HG03175 (cell line): ENCODE results near the gene TIMM50.
"Not testable (repeated sequence)": the region's sequence is repeated elsewhere in the genome, so short reads cannot be mapped to it uniquely, and the experiment has no call there.

ENCODE experiments used
- ATAC-seq: cut with Tn5 transposase; IDR thresholded peaks from one replicate; pipeline ENCODE4 v1.9.1; 2021; ENCODE audit warnings: mild to moderate bottlenecking, moderate library complexity; ENCODE audit not compliant: unreplicated experiment

TIMM50 gene

GRCh38 chr19:39480337-39481228 lies at the start of gene TIMM50:
Gene TIMM50 (plus strand): TSS chr19:39480838. CDS start chr19:39480854, 16 bp downstream.
- ATAC-seq, result peak; percentile 90

- no peak for ATAC-seq
Measured at GRCh38 chr19:39432677-39433025, 48.0 kb upstream of the TIMM50 start.

GRCh38 chr19:39433480-39434079 lies 47.1 kb upstream of the TIMM50 start:
- no peak for ATAC-seq

- ATAC-seq, result no peak
Measured at GRCh38 chr19:39434123-39435076, 46.2 kb upstream of the TIMM50 start.

- peak; percentile 87 for ATAC-seq
Measured at GRCh38 chr19:39435499-39436349, 44.9 kb upstream of the TIMM50 start, which contains the start of gene RPS16. Gene RPS16 (minus strand): TSS chr19:39435949. CDS start chr19:39435895, 54 bp downstream.

GRCh38 chr19:39436350-39436716 lies 44.3 kb upstream of the TIMM50 start:
- ATAC-seq, result no peak

GRCh38 chr19:39438270-39438934 lies 42.2 kb upstream of the TIMM50 start:
- ATAC-seq, result no peak

- no peak for ATAC-seq
Measured at GRCh38 chr19:39444598-39445195, 35.9 kb upstream of the TIMM50 start.

GRCh38 chr19:39445196-39446111 lies 35.2 kb upstream of the TIMM50 start, which contains the start of gene SUPT5H:
Gene SUPT5H (plus strand): TSS chr19:39445582. CDS start chr19:39445891, 309 bp downstream.
- ATAC-seq, result peak; percentile 83

GRCh38 chr19:39446365-39447084 lies 34.1 kb upstream of the TIMM50 start:
- ATAC-seq, result no peak

- ATAC-seq, result peak; percentile 39
Measured at GRCh38 chr19:39448271-39448670, 32.4 kb upstream of the TIMM50 start.

GRCh38 chr19:39449116-39449797 lies 31.4 kb upstream of the TIMM50 start:
- ATAC-seq, result no peak

- not testable (repeated sequence) for ATAC-seq
Measured at GRCh38 chr19:39451257-39451656, 29.4 kb upstream of the TIMM50 start.

GRCh38 chr19:39463403-39463802 lies 17.2 kb upstream of the TIMM50 start:
- no peak for ATAC-seq

- no peak for ATAC-seq
Measured at GRCh38 chr19:39465956-39466747, 14.5 kb upstream of the TIMM50 start.

- ATAC-seq, result no peak
Measured at GRCh38 chr19:39467941-39468340, 12.7 kb upstream of the TIMM50 start.
